ENCODE measurements around the gene MEGF6.

MEGF6 gene

GRCh38 chr1:3477241-3477995 is 133.9 kb downstream of the MEGF6 start:
- DNase-seq = no peak

- no peak for DNase-seq
These were observed 134.6 kb downstream of the MEGF6 start for GRCh38 chr1:3476666-3477065.

GRCh38 chr1:3475839-3476573 is 135.3 kb downstream of the MEGF6 start:
- DNase-seq = no peak

GRCh38 chr1:3474421-3474820 is 136.9 kb downstream of the MEGF6 start:
- no peak for DNase-seq

- no peak for DNase-seq
These were observed 137.3 kb downstream of the MEGF6 start for GRCh38 chr1:3474016-3474415.

GRCh38 chr1:3473381-3473844 is 137.9 kb downstream of the MEGF6 start:
- no peak for DNase-seq

- no peak for DNase-seq
These were observed 138.4 kb downstream of the MEGF6 start for GRCh38 chr1:3472906-3473305.

GRCh38 chr1:3472088-3472850 is 139.0 kb downstream of the MEGF6 start:
- no peak for DNase-seq

- no peak for DNase-seq
These were observed 139.8 kb downstream of the MEGF6 start for GRCh38 chr1:3471356-3472087.

- DNase-seq = no peak
These were observed 140.5 kb downstream of the MEGF6 start for GRCh38 chr1:3470650-3471355.

GRCh38 chr1:3469849-3470649 is 141.3 kb downstream of the MEGF6 start:
- no peak for DNase-seq

- DNase-seq = no peak
These were observed 142.0 kb downstream of the MEGF6 start for GRCh38 chr1:3469104-3469848.

- DNase-seq = no peak
These were observed 142.8 kb downstream of the MEGF6 start for GRCh38 chr1:3468236-3469103.

GRCh38 chr1:3467096-3468036 is 143.9 kb downstream of the MEGF6 start:
- DNase-seq = no peak

GRCh38 chr1:3466366-3467075 is 144.8 kb downstream of the MEGF6 start:
- no peak for DNase-seq

- DNase-seq = no peak
These were observed 145.4 kb downstream of the MEGF6 start for GRCh38 chr1:3465935-3466321.

GRCh38 chr1:3465091-3465934 is 146.0 kb downstream of the MEGF6 start:
- DNase-seq = no peak
